OCI-LY7 (cell line): Measurements from ENCODE around the gene FZD7. TPM values are rescaled to one million over a fixed set of nuclear protein-coding genes. Genes with fewer than 3 reads are reported as not detected.

Experiments used
- BruUV-seq: library from RNA; stranded (reverse); fragments of 400-500 nt; replicated peaks from 2 replicates; lab custom pipeline; 2021; lab: Mats Ljungman, UMichigan
- CTCF ChIA-PET: fragments of 300-600 bp; sonication (Branson Sonifier 250); formaldehyde crosslinking; loops from one replicate; lab custom pipeline; 2022; ENCODE audit warnings: antibody characterized with exemption; ENCODE audit not compliant: unreplicated experiment; lab: Charles Lee
- POLR2A ChIA-PET: fragments of 300-600 bp; sonication (Branson Sonifier 250); formaldehyde crosslinking; loops from one replicate; lab custom pipeline; 2022; ENCODE audit warnings: antibody characterized with exemption; lab: Charles Lee
- DNase-seq: peaks from one replicate; pipeline ENCODE4 v3.0.0-alpha.2; 2015; ENCODE audit warnings: low spot score
- H2AFZ ChIP-seq: fragments of 200-600 bp; sonication (generic), shearing (Covaris generic); 2 replicates; pipeline ENCODE4 v1.6.1; 2014; ENCODE audit warnings: mild to moderate bottlenecking, antibody characterized with exemption, low read length, moderate library complexity
- H3K27ac ChIP-seq: fragments of 200-600 bp; sonication (generic); 2 replicates; pipeline ENCODE4 v1.5.1; 2014; ENCODE audit warnings: mixed run types, low read depth, mild to moderate bottlenecking, moderate library complexity, low read length, inconsistent platforms; ENCODE audit not compliant: poor library complexity, severe bottlenecking
- H3K36me3 ChIP-seq: fragments of 200-600 bp; sonication (generic); 2 replicates; pipeline ENCODE4 v1.6.1; 2014; ENCODE audit warnings: mild to moderate bottlenecking, antibody characterized with exemption, low read length, moderate library complexity, mixed read lengths; ENCODE audit not compliant: insufficient read depth
- H3K4me1 ChIP-seq: fragments of 200-600 bp; sonication (generic); 2 replicates; pipeline ENCODE4 v1.5.1; 2014; ENCODE audit warnings: mild to moderate bottlenecking, low read length; ENCODE audit not compliant: insufficient read depth, poor library complexity, severe bottlenecking
- H3K4me2 ChIP-seq: fragments of 200-600 bp; sonication (generic); 2 replicates; pipeline ENCODE4 v1.6.1; 2014; ENCODE audit warnings: mild to moderate bottlenecking, low read length
- H3K4me3 ChIP-seq: fragments of 200-600 bp; sonication (generic); 2 replicates; pipeline ENCODE4 v1.5.1; 2014; ENCODE audit warnings: mild to moderate bottlenecking, low read depth, low read length; ENCODE audit not compliant: poor library complexity, severe bottlenecking
- H3K79me2 ChIP-seq: fragments of 200-600 bp; sonication (generic); 2 replicates; pipeline ENCODE4 v1.6.1; 2016; ENCODE audit warnings: low read depth, mild to moderate bottlenecking, low read length, moderate library complexity, mixed read lengths; ENCODE audit not compliant: insufficient read depth
- H3K9me2 ChIP-seq: fragments of 200-600 bp; sonication (generic); 2 replicates; pipeline ENCODE4 v1.6.1; 2016; ENCODE audit warnings: mild to moderate bottlenecking, low read length, mixed read lengths; ENCODE audit not compliant: insufficient read depth
- H3K9me3 ChIP-seq: fragments of 200-600 bp; sonication (generic); 2 replicates; pipeline ENCODE4 v1.6.1; 2014; ENCODE audit warnings: mild to moderate bottlenecking, mixed run types, low read length, mixed read lengths
- H4K20me1 ChIP-seq: fragments of 200-600 bp; sonication (generic); 2 replicates; pipeline ENCODE4 v1.6.1; 2014; ENCODE audit warnings: mild to moderate bottlenecking, antibody characterized with exemption, low read length, moderate library complexity, mixed read lengths; ENCODE audit not compliant: insufficient read depth
- EZH2phosphoT487 ChIP-seq: fragments of 200-600 bp; sonication (generic); IDR thresholded peaks from 2 replicates; pipeline ENCODE4 v1.6.1; 2018; ENCODE audit warnings: low read depth, borderline replicate concordance, mild to moderate bottlenecking, mixed run types, antibody characterized with exemption, low read length, moderate library complexity, mixed read lengths
- intact Hi-C: fragments of 100-400 bp; cut with micrococcal nuclease; formaldehyde crosslinking; loops from one replicate; pipeline ENCODE4 v1.10.0; 2022; ENCODE audit not compliant: unreplicated experiment
- total RNA-seq, 2 experiments: library from RNA; depleted of rRNA in 1 of 2; stranded (reverse); fragments of >200 nt in 1 of 2; shearing (Covaris generic) in 1 of 2; gene quantifications; 2 replicates each; pipeline ENCODE4 v1.2.3, GENCODE V29; 2014 to 2022
- TF ChIP-seq, protein P1 (sequence below): fragments of 200-600 bp; sonication (generic); conservative IDR thresholded peaks from 2 replicates; pipeline ENCODE4 v1.5.1; 2014; ENCODE audit warnings: mild to moderate bottlenecking, antibody characterized with exemption, low read length, moderate library complexity, mixed read lengths

Gene FZD7
- total RNA-seq, 2 experiments from 2014 or later, result 1.2 to 1.7 TPM

DNA sequence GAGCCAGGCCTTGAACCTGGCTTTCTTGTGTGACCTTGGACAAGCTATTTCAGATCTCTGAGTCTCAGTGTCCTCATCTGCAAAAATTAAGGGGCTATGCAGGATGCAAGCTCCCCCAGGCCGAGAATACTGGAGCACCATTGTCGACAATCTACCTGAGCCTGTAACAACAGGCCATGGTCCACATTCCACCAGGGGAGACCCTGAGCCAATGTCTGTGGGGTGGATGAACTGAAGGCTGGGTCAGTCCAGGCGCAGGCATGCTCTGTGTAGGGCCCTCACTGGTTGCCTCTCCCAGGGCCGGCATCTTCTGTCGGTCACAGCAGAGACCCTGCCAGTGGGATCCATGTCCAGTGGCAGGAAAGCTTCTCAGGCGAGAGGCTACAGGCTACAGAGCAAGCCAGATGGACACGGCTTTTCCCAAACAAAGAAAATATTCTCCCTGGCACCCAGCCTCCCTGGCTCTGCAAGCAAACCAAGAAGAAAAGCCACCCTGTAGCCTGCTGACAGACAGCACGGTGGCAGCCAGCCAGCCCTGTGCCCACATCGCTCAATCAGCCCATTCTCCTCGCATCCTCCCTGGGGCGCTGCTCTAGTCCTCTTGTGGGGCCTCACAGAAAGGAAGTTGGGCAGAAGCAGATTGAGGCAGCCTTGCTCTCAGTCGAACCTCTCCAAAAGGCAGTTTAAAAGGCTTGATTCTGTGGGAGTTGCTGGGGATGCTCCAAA is 48.7 kb upstream of the FZD7 start:
- CTCF ChIA-PET, result no interaction called here
- Histone ChIP-seq H3K9me3 (no peaks in the 10 kb centered on the region), H3K4me2 (no peak overlapping the region), H3K4me3 (no peak overlapping the region), H3K9me2 (no peaks in the 10 kb centered on the region), H3K79me2 (no peaks in the 10 kb centered on the region), H4K20me1 (no peaks in the 10 kb centered on the region), H2AFZ (no peak overlapping the region), H3K27ac (no peak overlapping the region), H3K36me3 (no peaks in the 10 kb centered on the region), H3K4me1 (no peaks in the 10 kb centered on the region)
- POLR2A ChIA-PET, result no interaction called here
- intact Hi-C loops, result no loop called here
- TF ChIP-seq, protein P1, sequence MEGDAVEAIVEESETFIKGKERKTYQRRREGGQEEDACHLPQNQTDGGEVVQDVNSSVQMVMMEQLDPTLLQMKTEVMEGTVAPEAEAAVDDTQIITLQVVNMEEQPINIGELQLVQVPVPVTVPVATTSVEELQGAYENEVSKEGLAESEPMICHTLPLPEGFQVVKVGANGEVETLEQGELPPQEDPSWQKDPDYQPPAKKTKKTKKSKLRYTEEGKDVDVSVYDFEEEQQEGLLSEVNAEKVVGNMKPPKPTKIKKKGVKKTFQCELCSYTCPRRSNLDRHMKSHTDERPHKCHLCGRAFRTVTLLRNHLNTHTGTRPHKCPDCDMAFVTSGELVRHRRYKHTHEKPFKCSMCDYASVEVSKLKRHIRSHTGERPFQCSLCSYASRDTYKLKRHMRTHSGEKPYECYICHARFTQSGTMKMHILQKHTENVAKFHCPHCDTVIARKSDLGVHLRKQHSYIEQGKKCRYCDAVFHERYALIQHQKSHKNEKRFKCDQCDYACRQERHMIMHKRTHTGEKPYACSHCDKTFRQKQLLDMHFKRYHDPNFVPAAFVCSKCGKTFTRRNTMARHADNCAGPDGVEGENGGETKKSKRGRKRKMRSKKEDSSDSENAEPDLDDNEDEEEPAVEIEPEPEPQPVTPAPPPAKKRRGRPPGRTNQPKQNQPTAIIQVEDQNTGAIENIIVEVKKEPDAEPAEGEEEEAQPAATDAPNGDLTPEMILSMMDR, result no peak
- no peak for TF ChIP-seq EZH2phosphoT487
- BruUV-seq, result no TSS peak
- DNase-seq, result no peak

DNA sequence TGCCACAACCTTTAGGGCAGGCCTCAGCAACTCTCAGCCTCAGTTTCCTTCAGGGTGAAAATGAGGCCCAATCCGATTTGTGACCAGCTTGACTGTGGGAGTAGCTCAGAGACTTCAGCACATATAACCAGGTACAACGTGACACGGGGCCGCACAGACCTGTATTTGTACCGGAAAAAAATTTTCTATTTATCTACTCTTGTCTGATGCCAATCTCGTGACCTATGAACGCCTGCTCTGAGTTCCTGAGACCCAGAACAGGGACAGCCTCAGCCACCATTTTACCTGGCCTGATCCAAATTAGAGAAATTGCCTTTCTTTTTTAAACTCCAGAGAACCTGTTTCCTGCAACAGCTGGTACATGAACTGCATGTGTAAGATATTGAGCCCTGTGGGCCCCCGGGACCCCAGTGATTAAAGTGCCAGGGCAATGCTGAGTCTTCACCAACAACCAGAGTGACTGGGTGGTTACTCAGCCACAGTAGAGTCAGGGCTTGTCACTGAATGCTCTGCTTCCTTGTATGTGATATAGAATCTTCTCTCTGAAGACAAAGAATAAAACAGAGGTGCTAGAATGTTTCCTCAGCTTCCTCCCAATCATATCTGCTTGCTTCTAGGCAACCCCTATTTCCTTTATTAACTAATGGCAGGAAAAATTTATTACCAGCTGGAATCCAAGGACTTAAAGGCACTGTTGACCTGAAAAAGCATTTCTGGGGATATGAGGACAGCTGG is 47.8 kb upstream of the FZD7 start:
- no peak for DNase-seq
- H3K4me3 ChIP-seq, result no peak overlapping the region
- no peaks in the 10 kb centered on the region for H3K9me3 ChIP-seq
- no peak overlapping the region for H2AFZ ChIP-seq
- no peak overlapping the region for H3K27ac ChIP-seq
- no peaks in the 10 kb centered on the region for H3K36me3 ChIP-seq
- no peak for TF ChIP-seq EZH2phosphoT487
- TF ChIP-seq, protein P1, result no peak
- no TSS peak for BruUV-seq
- H3K79me2 ChIP-seq, result no peaks in the 10 kb centered on the region
- POLR2A ChIA-PET, result no interaction called here
- CTCF ChIA-PET, result interaction anchor here (0.6 kb wide), 1 partner anchor 37 kb away, joined by 3 read pairs; no protein-coding TSS in a partner anchor
- H3K9me2 ChIP-seq, result no peaks in the 10 kb centered on the region
- no peaks in the 10 kb centered on the region for H4K20me1 ChIP-seq
- intact Hi-C loops, result no loop called here
- H3K4me2 ChIP-seq, result no peak overlapping the region
- H3K4me1 ChIP-seq, result no peaks in the 10 kb centered on the region

DNA sequence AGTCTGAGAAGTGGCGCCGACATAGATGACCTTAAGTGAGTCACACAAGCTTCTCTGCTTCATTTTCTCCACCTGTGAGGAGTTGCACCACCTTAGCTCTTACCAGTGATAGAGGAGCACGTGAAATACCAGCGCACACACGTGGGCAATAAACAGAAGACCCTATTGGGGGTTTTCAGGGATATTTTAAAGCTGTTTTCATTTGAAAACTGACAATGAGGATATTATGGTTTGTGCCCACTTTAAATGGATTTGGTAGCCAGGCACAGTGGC is 47.3 kb upstream of the FZD7 start:
- Histone ChIP-seq H3K9me3 (no peaks in the 10 kb centered on the region), H3K4me1 (no peaks in the 10 kb centered on the region), H2AFZ (no peak overlapping the region), H4K20me1 (no peaks in the 10 kb centered on the region), H3K79me2 (no peaks in the 10 kb centered on the region), H3K9me2 (no peaks in the 10 kb centered on the region), H3K27ac (no peak overlapping the region), H3K4me2 (no peak overlapping the region), H3K36me3 (no peaks in the 10 kb centered on the region), H3K4me3 (no peak overlapping the region)
- POLR2A ChIA-PET, result interaction anchor here (0.5 kb wide), 1 partner anchor 240 kb away, joined by 3 read pairs; no protein-coding TSS in a partner anchor
- no peak for DNase-seq
- no TSS peak for BruUV-seq
- CTCF ChIA-PET, result no interaction called here
- no peak for TF ChIP-seq EZH2phosphoT487
- TF ChIP-seq, protein P1, result no peak
- intact Hi-C loops, result no loop called here
